Lung (tissue), 12 donors: Measurements from ENCODE around the gene ANKS1B. TPM values are rescaled to one million over a fixed set of nuclear protein-coding genes. Genes with fewer than 3 reads are reported as not detected.

Source experiments
- ATAC-seq: fragments of 200-7000 bp; cut with Tn5 transposase; one replicate; pipeline ENCODE4 v1.9.1; 2020; ENCODE audit warnings: moderate number of reproducible peaks; ENCODE audit not compliant: insufficient read depth, low FRiP score
- DNase-seq, 3 donors: peaks; one replicate each; pipeline ENCODE4 v3.0.0-alpha.2; 2013 to 2017
- H3K27ac ChIP-seq, 2 donors: one replicate each; pipeline ENCODE4 v1.5.1; 2013; ENCODE audit warnings: mild to moderate bottlenecking in 2 of 2, moderate library complexity in 2 of 2, control low read depth in 1 of 2, inconsistent platforms in 1 of 2, low read depth in 1 of 2, low read length in 1 of 2
- H3K27me3 ChIP-seq, 3 donors: one replicate each; pipeline ENCODE4 v1.5.1; 2013; ENCODE audit warnings: low read length in 2 of 3; ENCODE audit not compliant: control insufficient read depth in 3 of 3, insufficient read depth in 3 of 3
- H3K36me3 ChIP-seq, 4 donors: one replicate each; pipeline ENCODE4 v1.5.1; 2013; ENCODE audit warnings: low read length in 4 of 4, mild to moderate bottlenecking in 1 of 4, moderate library complexity in 1 of 4; ENCODE audit not compliant: control insufficient read depth in 4 of 4, insufficient read depth in 4 of 4
- H3K4me1 ChIP-seq, 5 donors: one replicate each; pipeline ENCODE4 v1.5.1; 2013; ENCODE audit warnings: low read length in 5 of 5, mild to moderate bottlenecking in 2 of 5, moderate library complexity in 1 of 5; ENCODE audit not compliant: control insufficient read depth in 5 of 5, insufficient read depth in 5 of 5
- H3K4me3 ChIP-seq: one replicate; pipeline ENCODE4 v1.5.1; 2013; ENCODE audit warnings: mild to moderate bottlenecking, control low read depth, moderate library complexity
- H3K9ac ChIP-seq, 2 donors: one replicate each; pipeline ENCODE4 v1.5.1; 2013; ENCODE audit warnings: low read length in 2 of 2, control low read depth in 1 of 2; ENCODE audit not compliant: insufficient read depth in 1 of 2
- H3K9me3 ChIP-seq, 4 donors: one replicate each; pipeline ENCODE4 v1.5.1; 2013; ENCODE audit warnings: low read length in 3 of 4, mild to moderate bottlenecking in 1 of 4, moderate library complexity in 1 of 4; ENCODE audit not compliant: control insufficient read depth in 4 of 4, insufficient read depth in 3 of 4
- CTCF ChIP-seq: IDR thresholded peaks from 2 replicates; pipeline ENCODE4 v1.5.1; 2012; ENCODE audit warnings: mild to moderate bottlenecking; ENCODE audit errors: control extremely low read depth, extremely low read depth
- WGBS, 2 donors: extraction: QIAGEN DNeasy Blood & Tissue Kit; methylation state at CpG; one replicate each; pipeline ENCODE4 v1.1.7; 2013; 5-methylcytosine and 5-hydroxymethylcytosine counted together
- polyA plus RNA-seq, 2 donors: library from polyadenylated mRNA; stranded (reverse); fragments of 200-250 nt; gene quantifications; one replicate each; pipeline ENCODE4 v1.2.1, GENCODE V29; 2013
- total RNA-seq, 2 donors: library from RNA; depleted of rRNA in 1 of 2; stranded (reverse); fragments of >200 nt in 1 of 2; gene quantifications; one replicate each; pipeline ENCODE4 v1.2.1, GENCODE V29; 2014 to 2021
- donor health status: control.
- donor health status: control.
- donor health status: Bipolar disorder and iron deficiency.
- donor health status: healthy.
- donor health status: DM: yes; HTN: yes; CAD: no.

Gene ANKS1B
- total and polyA plus RNA-seq, 4 donors, result 0.32 to 10.3 (median 3.7) TPM

- H3K36me3 ChIP-seq, result peaks cover 0 to 3% (median 1%) of the 10 kb centered on the region in 4 donors
- WGBS, 2 donors, result 65 to 78% methylated on average over 2 of the region's 2 CpGs
- DNase-seq, result peak in 2 of 3 donors; percentile 63 to 64
- peaks cover 0 to 14% (median 9%) of the 10 kb centered on the region in 5 donors for H3K4me1 ChIP-seq
- no peaks in the 10 kb centered on the region for H3K9me3 ChIP-seq
- TF ChIP-seq CTCF, result no peak
- H3K9ac ChIP-seq, result no peak overlapping the region
- no peak overlapping the region for H3K4me3 ChIP-seq
- no peaks in the 10 kb centered on the region for H3K27me3 ChIP-seq
- H3K27ac ChIP-seq, result no peak overlapping the region
- no peak for ATAC-seq
These were observed 1123.5 kb downstream of the ANKS1B start for GRCh38 chr12:98861251-98861650.

- Histone ChIP-seq H3K36me3 (no peaks in the 10 kb centered on the region), H3K9ac (no peak overlapping the region), H3K4me1 (peaks cover 0 to 13% (median 3%) of the 10 kb centered on the region in 5 donors), H3K4me3 (no peak overlapping the region), H3K9me3 (no peaks in the 10 kb centered on the region), H3K27ac (no peak overlapping the region), H3K27me3 (no peaks in the 10 kb centered on the region)
- WGBS, 2 donors, result 41 to 48% methylated on average over 4 of the region's 4 CpGs
- no peak for TF ChIP-seq CTCF
- ATAC-seq, result no peak
- no peak for DNase-seq
These were observed 1127.7 kb downstream of the ANKS1B start for GRCh38 chr12:98856897-98857540.

GRCh38 chr12:98852181-98852580 is 1132.6 kb downstream of the ANKS1B start:
- no peak for DNase-seq
- ATAC-seq, result no peak
- Histone ChIP-seq H3K9ac (no peak overlapping the region), H3K27ac (no peak overlapping the region), H3K9me3 (no peaks in the 10 kb centered on the region), H3K4me3 (no peak overlapping the region), H3K4me1 (no peaks in the 10 kb centered on the region), H3K27me3 (no peaks in the 10 kb centered on the region), H3K36me3 (no peaks in the 10 kb centered on the region)
- TF ChIP-seq CTCF, result no peak
- 88 to 89% methylated on average over 2 of the region's 2 CpGs for WGBS, 2 donors

GRCh38 chr12:98847242-98847641 is 1137.5 kb downstream of the ANKS1B start:
- H3K9ac ChIP-seq, result no peak overlapping the region
- ATAC-seq, result no peak

More at GRCh38 chr12:98847242-98847641, 1137.5 kb downstream of the ANKS1B start:
- TF ChIP-seq CTCF, result no peak
- DNase-seq, result no peak
- H3K4me1 ChIP-seq, result no peaks in the 10 kb centered on the region
- no peaks in the 10 kb centered on the region for H3K36me3 ChIP-seq
- H3K27me3 ChIP-seq, result no peaks in the 10 kb centered on the region
- WGBS, 2 donors, result 89 to 94% methylated on average over 2 of the region's 2 CpGs
- H3K4me3 ChIP-seq, result no peak overlapping the region
- no peaks in the 10 kb centered on the region for H3K9me3 ChIP-seq
- H3K27ac ChIP-seq, result no peak overlapping the region
